ENCODE measurements around the gene FBXW7.

DNA sequence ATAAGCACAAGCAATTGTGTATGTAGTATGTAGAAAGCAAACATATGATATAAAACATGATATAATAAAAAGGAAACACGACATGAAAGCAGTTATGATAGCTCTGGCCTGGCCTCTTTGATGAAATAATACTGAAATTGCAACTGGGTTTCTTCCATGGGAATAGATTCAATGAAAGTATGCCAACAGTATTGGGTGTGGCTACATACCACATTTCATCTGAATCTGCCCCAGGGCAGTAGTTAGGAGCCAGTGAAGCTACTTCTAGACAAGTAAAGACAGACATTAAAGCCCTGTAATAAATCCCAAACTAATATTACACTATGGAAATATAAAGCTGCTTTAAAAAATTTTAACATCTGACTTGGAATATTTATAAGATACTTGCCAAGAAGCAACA lies 207.3 kb downstream of the FBXW7 start:
- TF ChIP-seq, protein P1, sequence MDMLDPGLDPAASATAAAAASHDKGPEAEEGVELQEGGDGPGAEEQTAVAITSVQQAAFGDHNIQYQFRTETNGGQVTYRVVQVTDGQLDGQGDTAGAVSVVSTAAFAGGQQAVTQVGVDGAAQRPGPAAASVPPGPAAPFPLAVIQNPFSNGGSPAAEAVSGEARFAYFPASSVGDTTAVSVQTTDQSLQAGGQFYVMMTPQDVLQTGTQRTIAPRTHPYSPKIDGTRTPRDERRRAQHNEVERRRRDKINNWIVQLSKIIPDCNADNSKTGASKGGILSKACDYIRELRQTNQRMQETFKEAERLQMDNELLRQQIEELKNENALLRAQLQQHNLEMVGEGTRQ (IDR thresholded peaks at IDR 0.05; ENCODE audit: borderline replicate concordance, low read depth, low read length): no peak
- TF ChIP-seq CTCF (IDR thresholded peaks at IDR 0.05): no peak
- TF ChIP-seq EP300 (IDR thresholded peaks at IDR 0.05; ENCODE audit: borderline replicate concordance in 1 of 2, low read depth in 1 of 2, low read length in 1 of 2): no peak
- TF ChIP-seq REST (IDR thresholded peaks at IDR 0.05; ENCODE audit: low read depth, low read length): no peak
- no peak for TF ChIP-seq RAD21 (IDR thresholded peaks at IDR 0.05; ENCODE audit: low read length)
- no peak for TF ChIP-seq POLR2AphosphoS5 (IDR thresholded peaks at IDR 0.05; ENCODE audit: low read depth, low read length)
